Endothelial cell (in vitro differentiated cells): ENCODE results near the gene KIF6. TPM values are rescaled to one million over a fixed set of nuclear protein-coding genes. Genes with fewer than 3 reads are reported as not detected.

Experiments
- DNase-seq: peaks from one replicate; pipeline ENCODE4 v3.0.0; 2021; ENCODE audit warnings: low spot score
- H3K27ac Mint-ChIP-seq: one replicate; pipeline ENCODE4 v1.8.0; 2021; ENCODE audit warnings: mixed read lengths, inconsistent platforms; ENCODE audit not compliant: unreplicated experiment
- H3K27me3 Mint-ChIP-seq: one replicate; pipeline ENCODE4 v1.8.0; 2021; ENCODE audit warnings: mild to moderate bottlenecking, moderate library complexity, mixed read lengths, inconsistent platforms; ENCODE audit not compliant: unreplicated experiment
- H3K36me3 Mint-ChIP-seq: one replicate; pipeline ENCODE4 v1.8.0; 2021; ENCODE audit warnings: mild to moderate bottlenecking, low read depth, mixed read lengths, inconsistent platforms; ENCODE audit not compliant: unreplicated experiment
- H3K4me1 Mint-ChIP-seq: one replicate; pipeline ENCODE4 v1.8.0; 2021; ENCODE audit warnings: mild to moderate bottlenecking, mixed read lengths, inconsistent platforms; ENCODE audit not compliant: unreplicated experiment
- H3K4me3 Mint-ChIP-seq: one replicate; pipeline ENCODE4 v1.8.0; 2021; ENCODE audit warnings: mild to moderate bottlenecking, mixed read lengths, inconsistent platforms; ENCODE audit not compliant: unreplicated experiment
- H3K9me3 Mint-ChIP-seq: one replicate; pipeline ENCODE4 v1.8.0; 2021; ENCODE audit warnings: mixed read lengths, inconsistent platforms; ENCODE audit not compliant: unreplicated experiment
- CTCF ChIP-seq: fragments of 200-600 bp; sonication (generic); IDR thresholded peaks from one replicate; pipeline ENCODE4 v1.5.0; 2021; ENCODE audit warnings: antibody characterized with exemption; ENCODE audit not compliant: unreplicated experiment
- total RNA-seq: library from RNA; stranded (reverse); fragmentation: NEBNext Ultra II Directional; extraction: Animal tissue kit (Norgen Biotek cat#: 25700); gene quantifications from one replicate; pipeline ENCODE4 v1.2.1, GENCODE V29; 2021; ENCODE audit not compliant: unreplicated experiment

The KIF6 gene
- total RNA-seq, 1 donor from 2014 or later, result 0.46 TPM

GRCh38 chr6:39565956-39566355, 159.3 kb downstream of the KIF6 start:
- no peak for TF ChIP-seq CTCF
- H3K4me3 Mint-ChIP-seq, result no peak overlapping the region
- no peaks in the 10 kb centered on the region for H3K36me3 Mint-ChIP-seq
- H3K27ac Mint-ChIP-seq, result no peak overlapping the region
- no peaks in the 10 kb centered on the region for H3K9me3 Mint-ChIP-seq
- no peaks in the 10 kb centered on the region for H3K4me1 Mint-ChIP-seq
- no peak for DNase-seq
- H3K27me3 Mint-ChIP-seq, result no peaks in the 10 kb centered on the region

- no peaks in the 10 kb centered on the region for H3K4me1 Mint-ChIP-seq
- no peak for DNase-seq
- H3K27me3 Mint-ChIP-seq, result no peaks in the 10 kb centered on the region
Observed at GRCh38 chr6:39563566-39564311, 161.5 kb downstream of the KIF6 start.

GRCh38 chr6:39561536-39562266, 163.5 kb downstream of the KIF6 start:
- no peak overlapping the region for H3K4me3 Mint-ChIP-seq
- H3K27me3 Mint-ChIP-seq, result no peaks in the 10 kb centered on the region
- H3K4me1 Mint-ChIP-seq, result no peaks in the 10 kb centered on the region
- no peak for TF ChIP-seq CTCF
- DNase-seq, result no peak
- no peaks in the 10 kb centered on the region for H3K9me3 Mint-ChIP-seq
- no peak overlapping the region for H3K27ac Mint-ChIP-seq
- no peaks in the 10 kb centered on the region for H3K36me3 Mint-ChIP-seq

More at GRCh38 chr6:39563566-39564311, 161.5 kb downstream of the KIF6 start:
- Mint-ChIP-seq H3K27ac (no peak overlapping the region), H3K36me3 (no peaks in the 10 kb centered on the region), H3K4me3 (no peak overlapping the region), H3K9me3 (no peaks in the 10 kb centered on the region)
- no peak for TF ChIP-seq CTCF

- Mint-ChIP-seq H3K9me3 (no peaks in the 10 kb centered on the region), H3K4me3 (no peak overlapping the region), H3K27me3 (no peaks in the 10 kb centered on the region), H3K4me1 (peaks cover 7% of the 10 kb centered on the region), H3K36me3 (no peaks in the 10 kb centered on the region), H3K27ac (no peak overlapping the region)
- no peak for DNase-seq
- TF ChIP-seq CTCF, result no peak
Observed at GRCh38 chr6:39560915-39561314, 164.3 kb downstream of the KIF6 start.

GRCh38 chr6:39558591-39559190, 166.5 kb downstream of the KIF6 start:
- no peak overlapping the region for H3K4me3 Mint-ChIP-seq
- peaks cover 7% of the 10 kb centered on the region for H3K4me1 Mint-ChIP-seq
- H3K9me3 Mint-ChIP-seq, result no peaks in the 10 kb centered on the region
- H3K27ac Mint-ChIP-seq, result no peak overlapping the region
- TF ChIP-seq CTCF, result no peak
- no peak for DNase-seq
- H3K36me3 Mint-ChIP-seq, result no peaks in the 10 kb centered on the region
- peaks cover 1% of the 10 kb centered on the region for H3K27me3 Mint-ChIP-seq
